Cardiac septum (tissue), 1 donor: ENCODE results near the gene ATF6. TPM values are rescaled to one million over a fixed set of nuclear protein-coding genes. Genes with fewer than 3 reads are reported as not detected.
"Not testable (repeated sequence)": the region's sequence is repeated elsewhere in the genome, so short reads cannot be mapped to it uniquely, and the experiment has no call there.

Experiments used
- DNase-seq: peaks from one replicate; pipeline ENCODE4 v3.0.0-alpha.2; 2020; ENCODE audit warnings: low spot score
- intact Hi-C: fragments of 100-400 bp; cut with DNase I; formaldehyde crosslinking; loops from one replicate; pipeline ENCODE4 v1.14.0; 2022
- long read RNA-seq: library from polyadenylated mRNA; unstranded; transcript quantifications from one replicate; pipeline ENCODE4 v2.0.0, GENCODE V29; 2021
- total RNA-seq: library from RNA; stranded (reverse); fragmentation: NEBNext Ultra II Directional; extraction: Animal tissue kit (Norgen Biotek cat#: 25700); gene quantifications from one replicate; pipeline ENCODE4 v1.2.1, GENCODE V29; 2021
- donor health status: DM: no; HTN: no; CAD: no.

ATF6 gene
- 14.9 TPM for total RNA-seq
- long read RNA-seq, full-length matches to known transcripts: 7 of 19 reads
- long read RNA-seq, partial matches to known transcripts: 1 of 19 reads
- long read RNA-seq, other reads (novel, unspliced or antisense): 11 of 19 reads

GRCh38 chr1:161766102-161766981 lies at the start of gene ATF6:
TSS of gene ATF6 (plus strand) at chr1:161766320. CDS start at chr1:161766361, 41 bp downstream.
- peak; percentile 91 for DNase-seq
- intact Hi-C loops: no loop called here

- intact Hi-C loops: no loop called here
- no peak for DNase-seq
Observed at GRCh38 chr1:161718559-161719324, 47.4 kb upstream of the ATF6 start.

GRCh38 chr1:161719325-161719611 lies 46.9 kb upstream of the ATF6 start:
- intact Hi-C loops: no loop called here

GRCh38 chr1:161720422-161720821 lies 45.7 kb upstream of the ATF6 start:
- intact Hi-C loops: no loop called here
- DNase-seq: no peak

More at GRCh38 chr1:161719325-161719611, 46.9 kb upstream of the ATF6 start:
- DNase-seq: no peak

GRCh38 chr1:161720956-161721737 lies 45.0 kb upstream of the ATF6 start, which contains the start of gene FCRLB:
TSS of gene FCRLB (plus strand) at chr1:161721544. CDS start at chr1:161722673, 1,129 bp downstream.
- intact Hi-C loops: no loop called here
- no peak for DNase-seq

- DNase-seq: no peak
- intact Hi-C loops: no loop called here
Observed at GRCh38 chr1:161721738-161722343, 44.3 kb upstream of the ATF6 start.

GRCh38 chr1:161722406-161722805 lies 43.7 kb upstream of the ATF6 start:
- no peak for DNase-seq
- intact Hi-C loops: no loop called here

GRCh38 chr1:161723459-161724141 lies 42.5 kb upstream of the ATF6 start:
- intact Hi-C loops: no loop called here
- DNase-seq: no peak

GRCh38 chr1:161725258-161725907 lies 40.7 kb upstream of the ATF6 start:
- intact Hi-C loops: loop anchor here (5.0 kb wide), 1 partner anchor 528 kb away; the partner anchor contains the start of gene ADAMTS4
- not testable (repeated sequence) for DNase-seq

- DNase-seq: peak; percentile 82
- intact Hi-C loops: loop anchor here (2.0 to 5.0 kb wide), 2 partner anchors 39 to 529 kb away; partner anchors contain the start of gene ADAMTS4
Observed at GRCh38 chr1:161725908-161726472, 40.1 kb upstream of the ATF6 start.

- peak; percentile 90 for DNase-seq
- intact Hi-C loops: loop anchor here (2.0 to 5.0 kb wide), 2 partner anchors 38 to 529 kb away; partner anchors contain the start of gene ADAMTS4
Observed at GRCh38 chr1:161726473-161727255, 39.5 kb upstream of the ATF6 start.

GRCh38 chr1:161727256-161727924 lies 38.7 kb upstream of the ATF6 start:
- no peak for DNase-seq
- intact Hi-C loops: loop anchor here (2.0 to 5.0 kb wide), 2 partner anchors 37 to 530 kb away; partner anchors contain the start of gene ADAMTS4

- no peak for DNase-seq
- intact Hi-C loops: loop anchor here (5.0 kb wide), 1 partner anchor 531 kb away; the partner anchor contains the start of gene ADAMTS4
Observed at GRCh38 chr1:161728376-161729226, 37.5 kb upstream of the ATF6 start.

GRCh38 chr1:161730050-161730564 lies 36.0 kb upstream of the ATF6 start:
- intact Hi-C loops: loop anchor here (10.0 kb wide), 2 partner anchors 165 to 335 kb away; no protein-coding TSS in a partner anchor
- no peak for DNase-seq

- intact Hi-C loops: loop anchor here (10.0 kb wide), 2 partner anchors 166 to 336 kb away; no protein-coding TSS in a partner anchor
- DNase-seq: no peak
Observed at GRCh38 chr1:161731241-161731640, 34.9 kb upstream of the ATF6 start.
